Uterus (tissue), 2 donors: ENCODE data around the gene SCGB3A1.

Experiments used
- CTCF ChIP-seq, 4 experiments: fragments of 200-600 bp in 2 of 4; fragments of 450-650 bp in 2 of 4; sonication (generic) in 2 of 4; IDR thresholded peaks; one replicate each; pipeline ENCODE4 v1.5.1; 2016 to 2019; ENCODE audit warnings: antibody characterized with exemption in 4 of 4, mild to moderate bottlenecking in 2 of 4, moderate library complexity in 1 of 4
- POLR2A ChIP-seq, 2 donors: fragments of 450-650 bp; IDR thresholded peaks; one replicate each; pipeline ENCODE4 v1.6.1; 2016; ENCODE audit warnings: antibody characterized with exemption in 2 of 2, mild to moderate bottlenecking in 1 of 2, moderate library complexity in 1 of 2

GRCh38 chr5:180625791-180626660 lies 34.7 kb upstream of the SCGB3A1 start:
- no peak for TF ChIP-seq CTCF (IDR thresholded peaks at IDR 0.05)
- TF ChIP-seq POLR2A (IDR thresholded peaks at IDR 0.05): no peak
